GM18526 (cell line): ENCODE measurements around the gene ARRDC1.

Experiments used
- POLR2A ChIP-seq: IDR thresholded peaks from 3 replicates; pipeline ENCODE4 v1.6.1; 2011; ENCODE audit not compliant: insufficient read length; ENCODE audit errors: extremely low read depth

The ARRDC1 gene

GRCh38 chr9:137619240-137620047 lies 14.0 kb downstream of the ARRDC1 start:
- no peak for TF ChIP-seq POLR2A

- no peak for TF ChIP-seq POLR2A
Measured at GRCh38 chr9:137620048-137620405, 14.5 kb downstream of the ARRDC1 start.

- TF ChIP-seq POLR2A: no peak
Measured at GRCh38 chr9:137620581-137620980, 15.1 kb downstream of the ARRDC1 start.

- TF ChIP-seq POLR2A: no peak
Measured at GRCh38 chr9:137621131-137621757, 15.8 kb downstream of the ARRDC1 start.

- no peak for TF ChIP-seq POLR2A
Measured at GRCh38 chr9:137626464-137626863, 21.0 kb downstream of the ARRDC1 start.

GRCh38 chr9:137630126-137630525 lies 24.6 kb downstream of the ARRDC1 start:
- TF ChIP-seq POLR2A: no peak

- no peak for TF ChIP-seq POLR2A
Measured at GRCh38 chr9:137630679-137631078, 25.2 kb downstream of the ARRDC1 start.

- TF ChIP-seq POLR2A: no peak
Measured at GRCh38 chr9:137631345-137632229, 26.1 kb downstream of the ARRDC1 start.

- TF ChIP-seq POLR2A: no peak
Measured at GRCh38 chr9:137632230-137633161, 27.0 kb downstream of the ARRDC1 start.

- no peak for TF ChIP-seq POLR2A
Measured at GRCh38 chr9:137634016-137634415, 28.5 kb downstream of the ARRDC1 start.

- no peak for TF ChIP-seq POLR2A
Measured at GRCh38 chr9:137638680-137639079, 33.2 kb downstream of the ARRDC1 start.

GRCh38 chr9:137639303-137640051 lies 34.0 kb downstream of the ARRDC1 start:
- TF ChIP-seq POLR2A: no peak

GRCh38 chr9:137640862-137641261 lies 35.4 kb downstream of the ARRDC1 start:
- TF ChIP-seq POLR2A: no peak

GRCh38 chr9:137642118-137642601 lies 36.7 kb downstream of the ARRDC1 start:
- TF ChIP-seq POLR2A: no peak
